ENCODE results near the gene FNDC3B. TPM values are rescaled to one million over a fixed set of nuclear protein-coding genes. Genes with fewer than 3 reads are reported as not detected.
"Not testable (repeated sequence)": the region's sequence is repeated elsewhere in the genome, so short reads cannot be mapped to it uniquely, and the experiment has no call there.

FNDC3B gene
- total and polyA plus RNA-seq, 5 donors from 2014 or later, result 6.8 to 31.8 (median 11.7) TPM

GRCh38 chr3:172093581-172094443, 54.4 kb downstream of the FNDC3B start:
- not testable (repeated sequence) for H3K27ac Mint-ChIP-seq; H3K36me3 Mint-ChIP-seq; H3K4me3 Mint-ChIP-seq; H3K4me3 ChIP-seq (ENCODE audit: low read depth, low read length); H3K27me3 ChIP-seq (ENCODE audit: control insufficient read depth, insufficient read depth, low read length); H3K27me3 Mint-ChIP-seq; H3K27ac ChIP-seq (ENCODE audit: insufficient read depth, low read length, poor library complexity, severe bottlenecking); H3K9me3 Mint-ChIP-seq; ATAC-seq (ENCODE audit: low read depth in 2 of 2); H3K9me3 ChIP-seq (ENCODE audit: control insufficient read depth in 2 of 2, low read length in 2 of 2); DNase-seq; H3K36me3 ChIP-seq (ENCODE audit: control insufficient read depth, insufficient read depth, low read length)
- peaks cover 11% of the 10 kb centered on the region for H3K4me1 ChIP-seq (ENCODE audit: control insufficient read depth, insufficient read depth, low read length, poor library complexity, severe bottlenecking)
- peaks cover 12 to 62% (median 35%) of the 10 kb centered on the region in 4 donors for H3K4me1 Mint-ChIP-seq

- Mint-ChIP-seq H3K27me3 (no peaks in the 10 kb centered on the region), H3K4me1 (peaks cover 21 to 67% (median 39%) of the 10 kb centered on the region in 4 donors), H3K9me3 (no peaks in the 10 kb centered on the region), H3K4me3 (peak overlapping the region in 1 of 4 donors; percentile 32), H3K36me3 (peaks cover 4% of the 10 kb centered on the region), H3K27ac (peak overlapping the region in 2 of 3 donors; percentile 8 to 22)
- H3K4me1 ChIP-seq (ENCODE audit: control insufficient read depth, insufficient read depth, low read length, poor library complexity, severe bottlenecking), result peaks cover 15% of the 10 kb centered on the region
- DNase-seq, result peak in 1 of 3 donors; percentile 58
- no peaks in the 10 kb centered on the region for H3K36me3 ChIP-seq (ENCODE audit: control insufficient read depth, insufficient read depth, low read length)
- no peaks in the 10 kb centered on the region for H3K9me3 ChIP-seq (ENCODE audit: control insufficient read depth in 2 of 2, low read length in 2 of 2)
- peak in 1 of 2 donors; percentile 37 for ATAC-seq (ENCODE audit: low read depth in 2 of 2)
- H3K27ac ChIP-seq (ENCODE audit: insufficient read depth, low read length, poor library complexity, severe bottlenecking), result no peak overlapping the region
- no peaks in the 10 kb centered on the region for H3K27me3 ChIP-seq (ENCODE audit: control insufficient read depth, insufficient read depth, low read length)
- no peak overlapping the region for H3K4me3 ChIP-seq (ENCODE audit: low read depth, low read length)
Observed at GRCh38 chr3:172094621-172095557, 55.5 kb downstream of the FNDC3B start.

GRCh38 chr3:172096881-172097420, 57.6 kb downstream of the FNDC3B start:
- Mint-ChIP-seq H3K4me3 (no peak overlapping the region), H3K36me3 (peaks cover 4% of the 10 kb centered on the region), H3K4me1 (peaks cover 22 to 70% (median 37%) of the 10 kb centered on the region in 4 donors), H3K27ac (peak overlapping the region in 1 of 3 donors; percentile 22), H3K27me3 (no peaks in the 10 kb centered on the region), H3K9me3 (no peaks in the 10 kb centered on the region)
- H3K27ac ChIP-seq (ENCODE audit: insufficient read depth, low read length, poor library complexity, severe bottlenecking), result no peak overlapping the region
- no peaks in the 10 kb centered on the region for H3K36me3 ChIP-seq (ENCODE audit: control insufficient read depth, insufficient read depth, low read length)
- DNase-seq (no peak), ATAC-seq (ENCODE audit: low read depth in 2 of 2) (no peak)
- no peak overlapping the region for H3K4me3 ChIP-seq (ENCODE audit: low read depth, low read length)
- no peaks in the 10 kb centered on the region for H3K27me3 ChIP-seq (ENCODE audit: control insufficient read depth, insufficient read depth, low read length)
- H3K4me1 ChIP-seq (ENCODE audit: control insufficient read depth, insufficient read depth, low read length, poor library complexity, severe bottlenecking), result peaks cover 29% of the 10 kb centered on the region
- H3K9me3 ChIP-seq (ENCODE audit: control insufficient read depth in 2 of 2, low read length in 2 of 2), result no peaks in the 10 kb centered on the region

- Histone ChIP-seq H3K27ac (ENCODE audit: insufficient read depth, low read length, poor library complexity, severe bottlenecking) (no peak overlapping the region), H3K4me3 (ENCODE audit: low read depth, low read length) (no peak overlapping the region), H3K4me1 (ENCODE audit: control insufficient read depth, insufficient read depth, low read length, poor library complexity, severe bottlenecking) (peaks cover 35% of the 10 kb centered on the region), H3K36me3 (ENCODE audit: control insufficient read depth, insufficient read depth, low read length) (no peaks in the 10 kb centered on the region), H3K9me3 (ENCODE audit: control insufficient read depth in 2 of 2, low read length in 2 of 2) (no peaks in the 10 kb centered on the region), H3K27me3 (ENCODE audit: control insufficient read depth, insufficient read depth, low read length) (no peaks in the 10 kb centered on the region)
- Mint-ChIP-seq H3K36me3 (peaks cover 4% of the 10 kb centered on the region), H3K9me3 (no peaks in the 10 kb centered on the region), H3K27me3 (no peaks in the 10 kb centered on the region), H3K4me3 (no peak overlapping the region), H3K4me1 (peaks cover 24 to 71% (median 42%) of the 10 kb centered on the region in 4 donors), H3K27ac (no peak overlapping the region)
- DNase-seq, result no peak
- ATAC-seq (ENCODE audit: low read depth in 2 of 2), result no peak
Observed at GRCh38 chr3:172097585-172097984, 58.2 kb downstream of the FNDC3B start.

GRCh38 chr3:172098698-172099494, 59.5 kb downstream of the FNDC3B start:
- no peaks in the 10 kb centered on the region for H3K27me3 Mint-ChIP-seq
- H3K4me1 ChIP-seq (ENCODE audit: control insufficient read depth, insufficient read depth, low read length, poor library complexity, severe bottlenecking), result peaks cover 47% of the 10 kb centered on the region
- no peak overlapping the region for H3K27ac ChIP-seq (ENCODE audit: insufficient read depth, low read length, poor library complexity, severe bottlenecking)
- H3K4me3 Mint-ChIP-seq, result peak overlapping the region in 3 of 4 donors; percentile 2 to 55 (median 8)
- no peaks in the 10 kb centered on the region for H3K9me3 Mint-ChIP-seq
- DNase-seq, result no peak
- H3K4me3 ChIP-seq (ENCODE audit: low read depth, low read length), result no peak overlapping the region
- ATAC-seq (ENCODE audit: low read depth in 2 of 2), result no peak
- no peaks in the 10 kb centered on the region for H3K9me3 ChIP-seq (ENCODE audit: control insufficient read depth in 2 of 2, low read length in 2 of 2)
- peaks cover 4% of the 10 kb centered on the region for H3K36me3 Mint-ChIP-seq
- H3K27ac Mint-ChIP-seq, result peak overlapping the region in 2 of 3 donors; percentile 36 to 55
- peaks cover 32 to 84% (median 52%) of the 10 kb centered on the region in 4 donors for H3K4me1 Mint-ChIP-seq
- no peaks in the 10 kb centered on the region for H3K27me3 ChIP-seq (ENCODE audit: control insufficient read depth, insufficient read depth, low read length)
- H3K36me3 ChIP-seq (ENCODE audit: control insufficient read depth, insufficient read depth, low read length), result no peaks in the 10 kb centered on the region

GRCh38 chr3:172099495-172099808, 60.1 kb downstream of the FNDC3B start:
- no peak overlapping the region for H3K4me3 ChIP-seq (ENCODE audit: low read depth, low read length)
- no peak overlapping the region for H3K27ac ChIP-seq (ENCODE audit: insufficient read depth, low read length, poor library complexity, severe bottlenecking)
- H3K9me3 ChIP-seq (ENCODE audit: control insufficient read depth in 2 of 2, low read length in 2 of 2), result no peaks in the 10 kb centered on the region
- no peaks in the 10 kb centered on the region for H3K36me3 ChIP-seq (ENCODE audit: control insufficient read depth, insufficient read depth, low read length)
- peaks cover 53% of the 10 kb centered on the region for H3K4me1 ChIP-seq (ENCODE audit: control insufficient read depth, insufficient read depth, low read length, poor library complexity, severe bottlenecking)
- H3K27me3 Mint-ChIP-seq, result no peaks in the 10 kb centered on the region
- peaks cover 4% of the 10 kb centered on the region for H3K36me3 Mint-ChIP-seq
- ATAC-seq (ENCODE audit: low read depth in 2 of 2), result no peak
- peak overlapping the region in 3 of 4 donors; percentile 2 to 55 (median 8) for H3K4me3 Mint-ChIP-seq
- H3K27ac Mint-ChIP-seq, result peak overlapping the region in 2 of 3 donors; percentile 36 to 55
- H3K4me1 Mint-ChIP-seq, result peaks cover 32 to 87% (median 51%) of the 10 kb centered on the region in 4 donors
- no peaks in the 10 kb centered on the region for H3K27me3 ChIP-seq (ENCODE audit: control insufficient read depth, insufficient read depth, low read length)
- no peaks in the 10 kb centered on the region for H3K9me3 Mint-ChIP-seq
- no peak for DNase-seq

GRCh38 chr3:172100482-172100881, 61.1 kb downstream of the FNDC3B start:
- peaks cover 32 to 87% (median 48%) of the 10 kb centered on the region in 4 donors for H3K4me1 Mint-ChIP-seq
- ATAC-seq (ENCODE audit: low read depth in 2 of 2), result no peak
- H3K27me3 Mint-ChIP-seq, result no peaks in the 10 kb centered on the region
- no peaks in the 10 kb centered on the region for H3K9me3 Mint-ChIP-seq
- no peaks in the 10 kb centered on the region for H3K36me3 ChIP-seq (ENCODE audit: control insufficient read depth, insufficient read depth, low read length)
- H3K9me3 ChIP-seq (ENCODE audit: control insufficient read depth in 2 of 2, low read length in 2 of 2), result no peaks in the 10 kb centered on the region
- peak overlapping the region in 1 of 3 donors; percentile 93 for H3K27ac Mint-ChIP-seq
- H3K27ac ChIP-seq (ENCODE audit: insufficient read depth, low read length, poor library complexity, severe bottlenecking), result peak overlapping the region; percentile 55
- peak in 1 of 3 donors; percentile 33 for DNase-seq
- H3K36me3 Mint-ChIP-seq, result peaks cover 4% of the 10 kb centered on the region
- no peak overlapping the region for H3K4me3 Mint-ChIP-seq
- H3K27me3 ChIP-seq (ENCODE audit: control insufficient read depth, insufficient read depth, low read length), result no peaks in the 10 kb centered on the region
- H3K4me1 ChIP-seq (ENCODE audit: control insufficient read depth, insufficient read depth, low read length, poor library complexity, severe bottlenecking), result peaks cover 59% of the 10 kb centered on the region
- H3K4me3 ChIP-seq (ENCODE audit: low read depth, low read length), result no peak overlapping the region
